Stomach (tissue), 4 donors: ENCODE measurements around the gene PTTG2.

Experiments used
- POLR2A ChIP-seq, 4 donors: fragments of 450-650 bp; IDR thresholded peaks; one replicate each; pipeline ENCODE4 v1.6.1; 2016; ENCODE audit warnings: antibody characterized with exemption in 4 of 4, control low read depth in 2 of 4, mild to moderate bottlenecking in 1 of 4, moderate library complexity in 1 of 4
- POLR2AphosphoS5 ChIP-seq, 3 donors: sonication (generic); formaldehyde crosslinking; IDR thresholded peaks; one replicate each; pipeline ENCODE4 v1.6.1; 2016; ENCODE audit warnings: antibody characterized with exemption in 3 of 3
- TF ChIP-seq, protein P1 (sequence below), 7 experiments: fragments of 450-650 bp in 4 of 7; fragments of 200-600 bp in 3 of 7; sonication (generic) in 3 of 7; IDR thresholded peaks; one replicate each; pipeline ENCODE4 v1.5.1; 2016 to 2019; ENCODE audit warnings: antibody characterized with exemption in 7 of 7, control low read depth in 2 of 7, mild to moderate bottlenecking in 1 of 7

- TF ChIP-seq POLR2A (IDR thresholded peaks at IDR 0.05): no peak
- TF ChIP-seq POLR2AphosphoS5 (IDR thresholded peaks at IDR 0.05): no peak
- TF ChIP-seq, protein P1, sequence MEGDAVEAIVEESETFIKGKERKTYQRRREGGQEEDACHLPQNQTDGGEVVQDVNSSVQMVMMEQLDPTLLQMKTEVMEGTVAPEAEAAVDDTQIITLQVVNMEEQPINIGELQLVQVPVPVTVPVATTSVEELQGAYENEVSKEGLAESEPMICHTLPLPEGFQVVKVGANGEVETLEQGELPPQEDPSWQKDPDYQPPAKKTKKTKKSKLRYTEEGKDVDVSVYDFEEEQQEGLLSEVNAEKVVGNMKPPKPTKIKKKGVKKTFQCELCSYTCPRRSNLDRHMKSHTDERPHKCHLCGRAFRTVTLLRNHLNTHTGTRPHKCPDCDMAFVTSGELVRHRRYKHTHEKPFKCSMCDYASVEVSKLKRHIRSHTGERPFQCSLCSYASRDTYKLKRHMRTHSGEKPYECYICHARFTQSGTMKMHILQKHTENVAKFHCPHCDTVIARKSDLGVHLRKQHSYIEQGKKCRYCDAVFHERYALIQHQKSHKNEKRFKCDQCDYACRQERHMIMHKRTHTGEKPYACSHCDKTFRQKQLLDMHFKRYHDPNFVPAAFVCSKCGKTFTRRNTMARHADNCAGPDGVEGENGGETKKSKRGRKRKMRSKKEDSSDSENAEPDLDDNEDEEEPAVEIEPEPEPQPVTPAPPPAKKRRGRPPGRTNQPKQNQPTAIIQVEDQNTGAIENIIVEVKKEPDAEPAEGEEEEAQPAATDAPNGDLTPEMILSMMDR (IDR thresholded peaks at IDR 0.05): no peak
Observed at GRCh38 chr4:37995299-37995821, 35.2 kb downstream of the PTTG2 start.
